Kidney (tissue), 14 donors: ENCODE results near the gene CDCP2. TPM values are rescaled to one million over a fixed set of nuclear protein-coding genes. Genes with fewer than 3 reads are reported as not detected.

Experiments
- DNase-seq, 5 donors: peaks; one replicate each; pipeline ENCODE4 v3.0.0-alpha.2; 2013 to 2020
- FAIRE-seq: peaks from 2 replicates; lab custom pipeline; 2012; peaks lifted over from hg19 to GRCh38; lab: Jason Lieb, UNC
- H3K27ac ChIP-seq, 2 donors: one replicate each; pipeline ENCODE4 v1.7.0; 2013; ENCODE audit warnings: low read depth in 2 of 2, low read length in 2 of 2, inconsistent platforms in 1 of 2
- H3K27me3 ChIP-seq: one replicate; pipeline ENCODE4 v1.7.1; 2013; ENCODE audit warnings: low read length, inconsistent platforms; ENCODE audit not compliant: control insufficient read depth, insufficient read depth
- H3K36me3 ChIP-seq, 3 donors: one replicate each; pipeline versions ENCODE4 v1.7.0 to v1.7.1; 2013; ENCODE audit warnings: low read length in 3 of 3, control low read depth in 1 of 3, inconsistent platforms in 1 of 3; ENCODE audit not compliant: insufficient read depth in 3 of 3, control insufficient read depth in 2 of 3
- H3K4me1 ChIP-seq, 3 donors: one replicate each; pipeline versions ENCODE4 v1.7.0 to v1.7.1; 2013; ENCODE audit warnings: low read length in 3 of 3, inconsistent platforms in 1 of 3, low read depth in 1 of 3; ENCODE audit not compliant: control insufficient read depth in 2 of 3, insufficient read depth in 2 of 3
- H3K4me3 ChIP-seq, 3 donors: one replicate each; pipeline versions ENCODE4 v1.7.0 to v1.8.1; 2013; ENCODE audit warnings: low read length in 3 of 3, control low read depth in 1 of 3, inconsistent platforms in 1 of 3
- H3K9ac ChIP-seq, 3 donors: one replicate each; pipeline versions ENCODE4 v1.7.0 to v1.7.1; 2013; ENCODE audit warnings: low read length in 3 of 3, control low read depth in 1 of 3, inconsistent platforms in 1 of 3
- H3K9me3 ChIP-seq, 3 donors: one replicate each; pipeline versions ENCODE4 v1.7.0 to v1.7.1; 2013; ENCODE audit warnings: low read length in 3 of 3, control low read depth in 1 of 3, inconsistent platforms in 1 of 3; ENCODE audit not compliant: control insufficient read depth in 2 of 3, insufficient read depth in 1 of 3
- CTCF ChIP-seq: IDR thresholded peaks from 3 replicates; pipeline ENCODE4 v1.5.1; 2012; ENCODE audit warnings: mild to moderate bottlenecking, moderate library complexity, borderline replicate concordance; ENCODE audit not compliant: insufficient read depth; ENCODE audit errors: extremely low read depth
- intact Hi-C: fragments of 100-400 bp; cut with DNase I; formaldehyde crosslinking; loops from one replicate; pipeline ENCODE4 v1.11.1; 2022
- polyA plus RNA-seq: library from polyadenylated mRNA; stranded (reverse); fragments of 350-450 nt; fragmentation: Illumina TruSeq; extraction: RNeasy Lipid Tissue Mini Kit (QIAGEN cat#74804); gene quantifications from one replicate; pipeline ENCODE4 v1.2.3, GENCODE V29; 2014; ENCODE audit warnings: low read depth, low replicate concordance; ENCODE audit not compliant: insufficient read depth
- total RNA-seq: library from RNA; stranded (reverse); fragmentation: NEBNext Ultra II Directional; extraction: Animal tissue kit (Norgen Biotek cat#: 25700); gene quantifications from one replicate; pipeline ENCODE4 v1.2.1, GENCODE V29; 2021
- donor health status: control.
- donor health status: control.
- donor health status: control.
- donor health status: control.
- donor health status: control.
- donor health status: DM: yes; HTN: yes; CAD: no.
- donor health status: Normal renal cell carcinoma (clear cell type).

The CDCP2 gene
- total and polyA plus RNA-seq, 2 donors from 2014 or later: 0.54 TPM; not detected in 1

GRCh38 chr1:54091666-54092065, 61.1 kb downstream of the CDCP2 start:
- Histone ChIP-seq H3K27ac (no peak overlapping the region), H3K27me3 (no peaks in the 10 kb centered on the region), H3K4me1 (peaks cover 0 to 5% (median 2%) of the 10 kb centered on the region in 3 donors), H3K9me3 (no peaks in the 10 kb centered on the region), H3K9ac (no peak overlapping the region), H3K4me3 (no peak overlapping the region), H3K36me3 (peaks cover 0 to 5% (median 1%) of the 10 kb centered on the region in 3 donors)
- FAIRE-seq (no peak), DNase-seq (no peak)
- intact Hi-C loops: no loop called here
- TF ChIP-seq CTCF: no peak

DNA sequence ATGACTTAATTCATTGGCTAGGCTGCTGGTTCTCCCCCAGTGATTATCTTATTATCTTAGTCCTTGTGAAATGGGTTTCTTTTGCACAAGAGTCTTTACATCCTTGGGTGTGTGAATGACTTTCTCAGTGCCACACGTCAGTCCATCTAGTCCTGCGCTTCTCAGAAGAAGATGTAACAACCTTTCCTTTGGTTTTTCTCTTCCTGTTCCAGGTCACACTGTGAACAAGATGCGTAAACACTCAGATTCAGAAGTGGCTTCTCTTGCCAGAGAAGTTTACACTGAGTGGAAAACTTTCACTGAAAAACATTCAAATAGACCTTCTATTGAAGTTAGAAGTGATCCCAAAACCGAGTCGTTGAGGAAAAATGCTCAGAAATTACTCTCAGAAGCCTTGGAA, 64.4 kb downstream of the CDCP2 start:
- no peak overlapping the region for H3K4me3 ChIP-seq
- no peak for TF ChIP-seq CTCF
- H3K4me1 ChIP-seq: no peaks in the 10 kb centered on the region
- H3K27me3 ChIP-seq: no peaks in the 10 kb centered on the region
- H3K9me3 ChIP-seq: no peaks in the 10 kb centered on the region
- FAIRE-seq (no peak), DNase-seq (no peak)
- no peak overlapping the region for H3K27ac ChIP-seq
- intact Hi-C loops: no loop called here
- peaks cover 0 to 3% (median 0%) of the 10 kb centered on the region in 3 donors for H3K36me3 ChIP-seq
- no peak overlapping the region for H3K9ac ChIP-seq

GRCh38 chr1:54086754-54087153, 66.0 kb downstream of the CDCP2 start:
- H3K27ac ChIP-seq: no peak overlapping the region
- H3K27me3 ChIP-seq: no peaks in the 10 kb centered on the region
- DNase-seq (no peak), FAIRE-seq (peak; percentile 78)
- no peak overlapping the region for H3K9ac ChIP-seq
- no peak overlapping the region for H3K4me3 ChIP-seq
- H3K9me3 ChIP-seq: no peaks in the 10 kb centered on the region
- H3K4me1 ChIP-seq: no peaks in the 10 kb centered on the region
- intact Hi-C loops: no loop called here
- peaks cover 0 to 3% (median 0%) of the 10 kb centered on the region in 3 donors for H3K36me3 ChIP-seq
- TF ChIP-seq CTCF: no peak

DNA sequence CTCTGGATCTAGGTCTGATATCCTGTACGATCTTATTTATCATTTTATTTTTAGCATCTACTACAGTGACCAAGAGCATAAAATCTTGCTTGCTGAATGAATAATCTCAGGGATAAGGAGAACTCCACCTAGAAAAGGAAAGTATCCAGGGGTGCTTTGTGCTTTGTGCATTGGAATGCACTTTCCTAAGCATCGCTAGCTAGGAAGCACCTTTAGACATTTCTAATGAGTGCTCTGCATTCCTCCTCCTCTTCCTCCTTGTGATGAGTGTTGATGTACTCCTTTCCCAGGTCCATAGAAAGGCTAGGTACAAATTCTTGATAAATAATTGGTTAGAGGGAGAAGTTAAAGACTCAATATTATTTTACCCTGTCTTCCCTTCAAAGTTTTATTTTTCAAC, 68.0 kb downstream of the CDCP2 start:
- Histone ChIP-seq H3K4me1 (peaks cover 0 to 7% (median 4%) of the 10 kb centered on the region in 3 donors), H3K4me3 (no peak overlapping the region), H3K27me3 (no peaks in the 10 kb centered on the region), H3K9me3 (no peaks in the 10 kb centered on the region), H3K27ac (no peak overlapping the region), H3K36me3 (peaks cover 0 to 2% (median 0%) of the 10 kb centered on the region in 3 donors), H3K9ac (no peak overlapping the region)
- no peak for DNase-seq
- intact Hi-C loops: no loop called here
- FAIRE-seq: no peak
- TF ChIP-seq CTCF: no peak
